Measurements from ENCODE around the gene F11R.
"Not testable (repeated sequence)": the region's sequence is repeated elsewhere in the genome, so short reads cannot be mapped to it uniquely, and the experiment has no call there.

Gene F11R

DNA sequence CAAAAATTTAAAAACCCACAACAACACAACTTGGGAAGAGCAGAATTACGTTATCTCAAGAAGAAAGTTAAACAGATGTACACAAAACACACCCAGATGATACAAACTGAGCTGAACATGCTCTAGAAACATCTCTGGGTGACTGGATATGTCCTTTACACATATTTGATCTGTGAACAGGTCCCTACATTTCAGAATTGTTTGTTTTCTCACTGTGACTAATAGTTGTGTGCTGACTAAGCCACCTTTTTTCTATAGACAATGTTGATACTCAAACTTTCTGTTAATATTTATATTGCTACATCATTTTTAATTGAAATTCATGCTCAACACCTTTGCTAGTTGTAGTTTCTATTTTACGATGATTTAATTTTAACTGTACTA, 1.0 kb upstream of the F11R start:
- no peaks in the 10 kb centered on the region for H3K4me1 ChIP-seq
- H2AFZ ChIP-seq, result peak overlapping the region; percentile 73
- H3K79me2 ChIP-seq, result peaks cover 10% of the 10 kb centered on the region
- H3K36me3 ChIP-seq (ENCODE audit: control insufficient read depth, insufficient read depth, low read length), result no peaks in the 10 kb centered on the region
- no peaks in the 10 kb centered on the region for H3K27me3 ChIP-seq (ENCODE audit: control insufficient read depth, insufficient read depth, low read length)
- H3K4me3 ChIP-seq (ENCODE audit: low read depth, low read length), result peak overlapping the region; percentile 99
- peak overlapping the region; percentile 92 for H3K4me2 ChIP-seq (ENCODE audit: low read length)
- TF ChIP-seq, protein P1, sequence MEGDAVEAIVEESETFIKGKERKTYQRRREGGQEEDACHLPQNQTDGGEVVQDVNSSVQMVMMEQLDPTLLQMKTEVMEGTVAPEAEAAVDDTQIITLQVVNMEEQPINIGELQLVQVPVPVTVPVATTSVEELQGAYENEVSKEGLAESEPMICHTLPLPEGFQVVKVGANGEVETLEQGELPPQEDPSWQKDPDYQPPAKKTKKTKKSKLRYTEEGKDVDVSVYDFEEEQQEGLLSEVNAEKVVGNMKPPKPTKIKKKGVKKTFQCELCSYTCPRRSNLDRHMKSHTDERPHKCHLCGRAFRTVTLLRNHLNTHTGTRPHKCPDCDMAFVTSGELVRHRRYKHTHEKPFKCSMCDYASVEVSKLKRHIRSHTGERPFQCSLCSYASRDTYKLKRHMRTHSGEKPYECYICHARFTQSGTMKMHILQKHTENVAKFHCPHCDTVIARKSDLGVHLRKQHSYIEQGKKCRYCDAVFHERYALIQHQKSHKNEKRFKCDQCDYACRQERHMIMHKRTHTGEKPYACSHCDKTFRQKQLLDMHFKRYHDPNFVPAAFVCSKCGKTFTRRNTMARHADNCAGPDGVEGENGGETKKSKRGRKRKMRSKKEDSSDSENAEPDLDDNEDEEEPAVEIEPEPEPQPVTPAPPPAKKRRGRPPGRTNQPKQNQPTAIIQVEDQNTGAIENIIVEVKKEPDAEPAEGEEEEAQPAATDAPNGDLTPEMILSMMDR (IDR thresholded peaks at IDR 0.05), result no peak
- H3K9ac ChIP-seq, result no peak overlapping the region
- no peaks in the 10 kb centered on the region for H3K9me3 ChIP-seq (ENCODE audit: control insufficient read depth, low read length)
- H3K27ac ChIP-seq, result peak overlapping the region; percentile 30

DNA sequence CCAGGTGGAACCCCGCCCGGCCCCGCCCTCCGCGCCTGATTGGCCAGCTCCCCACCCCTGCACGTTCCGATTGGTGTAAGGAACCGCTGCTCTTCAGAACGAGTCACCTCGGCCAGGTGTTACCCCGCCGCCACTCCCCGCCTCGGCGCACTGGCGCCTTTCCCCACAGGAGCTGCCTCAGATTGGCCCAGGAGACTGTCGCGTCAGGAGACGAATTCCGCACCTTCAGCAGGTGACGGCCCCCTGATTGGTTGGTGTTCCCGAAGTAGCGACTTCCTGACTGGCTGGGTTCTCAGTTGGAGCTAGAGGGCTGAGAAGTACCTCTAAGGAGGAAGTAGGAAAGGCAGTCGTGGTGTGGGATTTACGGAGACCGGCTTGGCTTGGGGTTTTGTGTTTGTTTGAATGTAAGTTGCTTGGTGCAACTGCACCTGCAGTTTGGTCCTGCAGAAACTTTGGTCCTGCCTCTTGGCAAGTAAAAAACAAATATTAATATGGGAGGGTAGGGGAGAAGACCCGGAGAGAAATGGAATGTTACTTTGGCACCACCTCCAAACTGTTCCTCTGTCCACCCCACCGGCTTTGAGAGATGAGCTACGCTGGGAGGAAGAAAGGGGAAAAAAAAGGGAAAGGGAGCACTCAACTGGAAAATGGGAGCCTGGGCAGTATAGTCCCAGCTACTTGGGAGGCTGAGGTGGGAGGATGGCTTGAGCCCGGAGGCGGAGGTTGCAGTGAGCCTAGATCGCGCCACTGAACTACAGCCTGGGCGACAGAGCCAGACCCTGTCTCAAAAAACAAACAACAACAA, 415 bp upstream of the F11R start:
- H3K36me3 ChIP-seq (ENCODE audit: control insufficient read depth, insufficient read depth, low read length), result no peaks in the 10 kb centered on the region
- no peak overlapping the region for H3K9ac ChIP-seq
- H3K27me3 ChIP-seq (ENCODE audit: control insufficient read depth, insufficient read depth, low read length), result no peaks in the 10 kb centered on the region
- H3K4me3 ChIP-seq (ENCODE audit: low read depth, low read length), result peak overlapping the region; percentile 99
- H3K79me2 ChIP-seq, result peaks cover 10% of the 10 kb centered on the region
- TF ChIP-seq, protein P1 (IDR thresholded peaks at IDR 0.05), result no peak
- peak overlapping the region; percentile 67 for H3K27ac ChIP-seq
- no peaks in the 10 kb centered on the region for H3K9me3 ChIP-seq (ENCODE audit: control insufficient read depth, low read length)
- H2AFZ ChIP-seq, result peak overlapping the region; percentile 85
- H3K4me1 ChIP-seq, result no peaks in the 10 kb centered on the region
- peak overlapping the region; percentile 92 for H3K4me2 ChIP-seq (ENCODE audit: low read length)

DNA sequence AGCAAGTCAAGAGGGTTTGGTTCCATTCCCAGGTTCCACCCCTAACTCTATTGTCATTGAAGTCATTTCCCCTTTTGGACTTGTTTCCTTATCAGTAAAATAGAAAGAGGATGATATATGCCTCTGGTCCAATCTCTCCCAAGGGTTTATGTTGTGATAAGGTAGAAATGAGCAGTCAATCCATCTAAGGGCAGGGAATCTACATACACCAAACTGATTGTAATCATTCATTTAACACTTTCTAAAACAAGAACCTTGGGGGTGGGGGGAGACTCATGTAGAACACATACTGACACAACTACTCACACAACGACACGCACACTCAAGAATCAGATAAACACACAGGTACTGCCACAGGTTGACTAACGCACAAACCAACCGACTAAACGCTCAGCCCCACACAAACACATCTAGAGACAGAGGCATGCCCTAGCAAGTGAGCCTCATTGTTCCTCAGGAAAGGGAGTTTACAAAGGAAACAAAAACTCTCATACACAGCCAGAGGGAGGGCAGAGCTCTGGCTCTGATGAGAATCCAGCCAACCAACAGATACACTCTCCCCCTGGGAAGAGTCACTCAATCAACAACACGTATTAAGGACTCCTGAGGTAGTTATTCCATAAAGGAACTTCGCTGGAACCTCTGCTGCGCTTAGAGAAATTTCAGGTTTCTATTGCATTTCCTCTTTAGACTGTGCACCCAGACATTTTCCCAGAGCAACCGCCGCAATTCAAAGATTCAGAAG, 1.0 kb downstream of the F11R start:
- peak overlapping the region; percentile 85 for H2AFZ ChIP-seq
- H3K4me3 ChIP-seq (ENCODE audit: low read depth, low read length), result peak overlapping the region; percentile 99
- peak overlapping the region; percentile 92 for H3K4me2 ChIP-seq (ENCODE audit: low read length)
- H3K4me1 ChIP-seq, result no peaks in the 10 kb centered on the region
- H3K9me3 ChIP-seq (ENCODE audit: control insufficient read depth, low read length), result no peaks in the 10 kb centered on the region
- H3K27ac ChIP-seq, result peak overlapping the region; percentile 67
- H3K27me3 ChIP-seq (ENCODE audit: control insufficient read depth, insufficient read depth, low read length), result no peaks in the 10 kb centered on the region
- TF ChIP-seq, protein P1 (IDR thresholded peaks at IDR 0.05), result no peak
- H3K9ac ChIP-seq, result no peak overlapping the region
- no peaks in the 10 kb centered on the region for H3K36me3 ChIP-seq (ENCODE audit: control insufficient read depth, insufficient read depth, low read length)
- H3K79me2 ChIP-seq, result peaks cover 10% of the 10 kb centered on the region

DNA sequence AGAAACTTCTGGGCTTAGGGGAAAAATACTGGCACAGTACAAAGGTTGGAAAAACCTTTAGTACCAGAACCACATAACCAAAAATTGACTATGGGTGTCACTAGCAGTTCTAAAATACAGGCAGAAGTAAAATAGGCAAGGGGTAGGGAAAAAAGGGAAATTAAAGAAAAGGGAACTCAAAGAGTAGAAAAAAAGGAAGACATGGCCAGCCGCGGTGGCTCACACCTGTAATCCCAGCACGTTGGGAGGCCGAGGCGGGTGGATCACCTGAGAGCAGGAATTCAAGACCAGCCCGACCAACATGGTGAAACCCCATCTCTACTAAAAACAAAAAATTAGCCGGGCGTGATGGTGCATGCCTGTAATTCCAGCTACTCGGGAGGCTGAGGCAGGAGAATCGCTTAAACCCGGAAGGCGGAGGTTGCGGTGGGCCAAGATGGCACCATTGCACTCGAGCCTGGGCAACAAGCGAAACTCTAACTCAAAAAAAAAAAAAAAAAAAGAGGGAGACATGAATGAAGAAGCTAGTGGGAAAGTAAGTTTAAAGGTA, 1.8 kb downstream of the F11R start:
- not testable (repeated sequence) for H3K27me3 ChIP-seq (ENCODE audit: control insufficient read depth, insufficient read depth, low read length); H2AFZ ChIP-seq; H3K27ac ChIP-seq; H3K9ac ChIP-seq; H3K36me3 ChIP-seq (ENCODE audit: control insufficient read depth, insufficient read depth, low read length); H3K4me1 ChIP-seq; H3K9me3 ChIP-seq (ENCODE audit: control insufficient read depth, low read length); H3K4me3 ChIP-seq (ENCODE audit: low read depth, low read length)
- H3K79me2 ChIP-seq, result peaks cover 12% of the 10 kb centered on the region
- peak overlapping the region; percentile 92 for H3K4me2 ChIP-seq (ENCODE audit: low read length)

DNA sequence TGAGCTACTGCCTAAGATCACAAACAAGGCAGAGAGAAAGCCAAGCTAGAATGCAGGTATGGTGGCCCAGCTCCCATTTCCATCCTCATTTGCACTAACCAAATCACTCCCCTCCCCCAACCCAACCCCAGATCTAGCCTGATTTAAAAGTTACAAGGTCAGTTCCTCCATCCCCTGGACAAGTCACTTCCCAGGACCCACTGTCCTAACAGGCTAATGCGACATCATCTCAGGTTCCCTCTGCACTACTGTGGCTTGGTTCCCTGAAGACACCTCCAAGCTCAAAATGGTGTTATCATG, 2.4 kb downstream of the F11R start:
- no peak overlapping the region for H3K27ac ChIP-seq
- H3K4me2 ChIP-seq (ENCODE audit: low read length), result no peak overlapping the region
- H3K27me3 ChIP-seq (ENCODE audit: control insufficient read depth, insufficient read depth, low read length), result no peaks in the 10 kb centered on the region
- H3K4me1 ChIP-seq, result peaks cover 7% of the 10 kb centered on the region
- H3K4me3 ChIP-seq (ENCODE audit: low read depth, low read length), result no peak overlapping the region
- no peaks in the 10 kb centered on the region for H3K9me3 ChIP-seq (ENCODE audit: control insufficient read depth, low read length)
- TF ChIP-seq, protein P1 (IDR thresholded peaks at IDR 0.05), result no peak
- peaks cover 13% of the 10 kb centered on the region for H3K79me2 ChIP-seq
- H3K9ac ChIP-seq, result no peak overlapping the region
- no peaks in the 10 kb centered on the region for H3K36me3 ChIP-seq (ENCODE audit: control insufficient read depth, insufficient read depth, low read length)
- no peak overlapping the region for H2AFZ ChIP-seq

All from parathyroid adenoma (tissue), 2 donors.